NCI-H1105 (cell line): ENCODE results near the gene FRMD4B.
"Not testable (repeated sequence)": the region's sequence is repeated elsewhere in the genome, so short reads cannot be mapped to it uniquely, and the experiment has no call there.

Experiments used
- DNase-seq: peaks from one replicate; lab custom pipeline; 2025; lab: John Stamatoyannopoulos, UW

FRMD4B gene

DNA sequence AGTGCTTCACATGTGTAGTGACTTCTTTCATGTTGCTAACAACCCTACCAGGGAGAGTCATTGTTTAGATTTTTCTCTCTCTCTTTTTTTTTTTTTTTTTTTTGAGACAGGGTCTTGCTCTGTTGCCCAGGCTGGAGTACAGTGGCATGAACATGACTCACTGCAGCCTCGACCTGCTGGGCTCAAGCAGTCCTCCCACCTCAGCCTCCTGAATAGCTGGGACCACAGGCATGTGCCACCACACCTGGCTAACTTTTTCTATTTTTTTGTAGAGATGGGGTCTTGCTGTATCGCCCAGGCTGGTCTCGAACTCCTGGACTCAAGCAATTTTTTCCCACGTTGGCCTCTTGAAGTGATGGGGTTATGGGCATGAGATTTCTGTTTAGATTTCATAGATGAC lies 63.4 kb downstream of the FRMD4B start:
- not testable (repeated sequence) for DNase-seq

DNA sequence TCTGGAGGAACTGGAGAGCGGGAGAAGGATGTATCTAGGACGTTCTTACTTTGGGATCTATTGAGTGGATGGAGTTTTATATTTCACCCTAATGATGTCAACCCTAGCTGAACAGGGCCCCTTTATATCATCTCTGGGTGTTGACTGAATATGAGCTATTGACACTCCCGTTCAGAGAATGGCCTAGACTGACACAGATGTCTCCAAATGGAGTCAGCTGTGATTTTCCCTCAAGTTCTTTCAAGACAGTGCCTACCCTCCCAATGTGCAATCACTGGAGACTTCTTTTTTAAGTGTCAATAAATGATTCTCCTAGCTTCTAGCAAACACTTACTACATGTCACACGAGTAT lies 63.8 kb downstream of the FRMD4B start:
- DNase-seq: no peak

DNA sequence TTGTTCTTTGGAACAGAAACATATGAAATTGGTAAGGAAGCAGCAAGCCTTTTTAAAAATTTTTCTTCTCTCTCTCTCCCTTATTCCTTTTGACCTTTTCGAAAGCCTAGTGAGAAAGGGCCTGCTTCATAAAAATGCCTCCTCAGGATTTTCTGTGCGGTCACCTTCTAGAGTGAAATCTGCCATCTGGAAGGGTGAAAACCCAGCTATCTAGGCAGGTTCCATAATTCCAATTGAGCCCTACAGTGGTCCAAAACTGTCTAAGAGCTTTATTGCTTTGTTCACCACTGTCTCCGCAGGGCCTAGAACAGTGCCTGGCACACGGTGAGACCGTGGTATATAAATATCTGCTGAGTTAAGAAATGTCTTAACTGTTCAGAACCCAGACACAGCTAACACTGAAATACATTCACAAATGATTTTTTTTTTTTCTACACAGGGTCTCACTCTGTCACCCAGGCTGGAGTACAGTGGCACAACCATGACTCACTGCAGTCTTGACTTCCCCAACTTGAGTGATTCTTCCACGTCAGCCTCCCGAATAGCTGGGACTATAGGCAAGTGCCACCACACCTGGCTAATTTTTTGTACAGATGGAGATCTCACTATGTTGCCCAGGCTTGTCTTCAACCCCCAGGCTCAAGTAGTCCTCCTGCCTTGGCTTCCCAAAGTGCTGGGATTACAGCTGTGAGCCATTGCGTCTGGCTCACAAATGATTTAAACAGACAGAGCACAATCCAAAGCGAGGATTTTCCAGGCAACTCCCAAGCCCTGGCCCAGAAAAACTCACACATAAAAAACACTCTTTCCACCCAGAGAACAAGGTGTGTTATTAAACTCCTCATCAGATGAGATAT lies 64.4 kb downstream of the FRMD4B start:
- DNase-seq: no peak

DNA sequence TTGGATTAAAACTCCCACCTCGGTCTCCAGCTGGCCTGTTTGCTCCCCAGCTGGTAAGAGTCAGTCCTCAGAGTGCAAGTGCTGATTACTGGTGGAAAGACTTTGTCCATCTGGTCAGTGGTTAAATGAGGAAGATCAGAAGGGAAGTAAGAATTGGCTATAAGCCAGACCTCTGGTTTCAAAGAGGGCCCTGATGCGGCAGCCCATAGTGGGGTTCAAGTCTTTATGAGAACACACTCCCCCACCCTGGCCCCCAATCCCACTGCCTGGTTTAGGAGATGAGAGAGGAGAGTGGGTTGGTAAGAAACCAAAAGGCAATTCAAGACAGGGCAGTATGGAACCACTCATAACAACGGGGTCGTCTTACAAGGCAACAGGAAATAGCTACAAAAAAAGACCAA lies 65.0 kb downstream of the FRMD4B start:
- DNase-seq: no peak

DNA sequence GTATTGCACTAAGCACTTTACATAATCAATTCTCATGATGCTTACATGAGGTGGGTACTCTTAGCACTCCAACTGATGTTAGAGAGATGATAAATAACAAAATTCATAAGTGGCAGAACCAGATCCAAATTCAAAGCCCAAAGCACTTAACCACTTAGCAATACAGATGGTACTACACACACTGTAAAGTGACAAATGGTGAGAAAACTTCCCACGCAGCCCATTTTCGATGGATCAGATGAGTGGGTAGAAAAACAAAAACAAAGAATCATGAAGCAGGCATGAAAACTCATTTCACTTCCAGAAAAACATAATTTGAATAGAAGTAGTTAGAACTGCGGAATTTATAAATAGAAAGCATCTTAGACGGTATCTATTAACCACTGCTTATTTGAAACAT lies 66.2 kb downstream of the FRMD4B start:
- no peak for DNase-seq

DNA sequence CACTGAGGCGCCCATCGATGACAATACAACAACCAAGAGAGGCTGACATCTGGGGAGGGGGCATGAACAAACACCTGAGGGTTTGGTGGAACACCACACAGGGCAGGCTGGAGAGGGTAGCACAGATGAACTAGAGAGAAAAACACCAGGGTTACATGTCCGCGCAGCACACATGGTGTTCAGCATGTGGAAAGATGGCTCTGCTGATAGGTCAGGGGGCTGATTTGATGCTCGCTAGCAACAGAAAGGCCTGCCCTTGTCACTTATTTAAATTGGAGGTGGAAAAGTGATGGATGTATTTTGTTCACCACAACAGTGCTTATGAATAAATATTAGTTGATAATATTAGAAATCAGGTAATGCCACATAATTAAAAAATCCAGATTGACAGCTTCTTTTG lies 67.5 kb downstream of the FRMD4B start:
- DNase-seq: no peak

DNA sequence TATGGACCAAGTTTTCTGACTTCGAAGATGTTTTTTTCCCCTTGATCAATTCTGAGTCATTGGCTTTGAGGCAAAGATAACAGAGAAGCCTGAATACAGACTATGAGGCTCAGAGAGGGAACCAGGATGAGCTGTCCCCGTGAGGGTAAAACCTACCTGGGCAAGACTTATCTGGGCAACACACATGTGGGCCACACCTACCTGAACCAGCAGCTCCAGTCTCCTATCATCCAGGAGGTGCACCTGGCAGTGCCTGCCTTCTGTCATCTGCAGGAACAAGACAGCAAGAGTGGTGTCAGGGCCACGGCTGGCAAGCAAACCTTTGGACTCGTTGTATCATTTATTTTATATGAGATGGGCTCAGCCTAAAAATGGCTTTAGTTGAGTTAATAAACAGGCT lies 72.6 kb downstream of the FRMD4B start:
- DNase-seq: no peak

DNA sequence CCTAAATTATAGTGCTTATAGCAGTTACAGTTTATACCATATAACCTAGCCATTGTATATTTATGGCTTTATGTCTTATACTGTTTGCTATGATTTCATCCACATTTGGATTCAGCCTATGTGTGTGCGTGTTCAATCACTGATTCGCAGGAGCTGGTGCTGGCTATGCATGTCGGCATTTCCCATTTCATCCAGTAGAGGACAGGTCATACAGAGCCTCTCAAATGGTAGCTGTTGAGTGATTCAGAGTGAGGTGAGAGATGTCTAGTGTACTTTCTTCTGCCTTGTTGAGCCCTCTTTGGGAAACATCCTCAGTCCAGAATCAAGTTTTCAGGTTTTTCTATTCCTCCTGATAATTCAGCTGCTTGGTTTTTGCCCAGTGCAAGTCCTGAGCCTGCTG lies 76.1 kb downstream of the FRMD4B start:
- no peak for DNase-seq

DNA sequence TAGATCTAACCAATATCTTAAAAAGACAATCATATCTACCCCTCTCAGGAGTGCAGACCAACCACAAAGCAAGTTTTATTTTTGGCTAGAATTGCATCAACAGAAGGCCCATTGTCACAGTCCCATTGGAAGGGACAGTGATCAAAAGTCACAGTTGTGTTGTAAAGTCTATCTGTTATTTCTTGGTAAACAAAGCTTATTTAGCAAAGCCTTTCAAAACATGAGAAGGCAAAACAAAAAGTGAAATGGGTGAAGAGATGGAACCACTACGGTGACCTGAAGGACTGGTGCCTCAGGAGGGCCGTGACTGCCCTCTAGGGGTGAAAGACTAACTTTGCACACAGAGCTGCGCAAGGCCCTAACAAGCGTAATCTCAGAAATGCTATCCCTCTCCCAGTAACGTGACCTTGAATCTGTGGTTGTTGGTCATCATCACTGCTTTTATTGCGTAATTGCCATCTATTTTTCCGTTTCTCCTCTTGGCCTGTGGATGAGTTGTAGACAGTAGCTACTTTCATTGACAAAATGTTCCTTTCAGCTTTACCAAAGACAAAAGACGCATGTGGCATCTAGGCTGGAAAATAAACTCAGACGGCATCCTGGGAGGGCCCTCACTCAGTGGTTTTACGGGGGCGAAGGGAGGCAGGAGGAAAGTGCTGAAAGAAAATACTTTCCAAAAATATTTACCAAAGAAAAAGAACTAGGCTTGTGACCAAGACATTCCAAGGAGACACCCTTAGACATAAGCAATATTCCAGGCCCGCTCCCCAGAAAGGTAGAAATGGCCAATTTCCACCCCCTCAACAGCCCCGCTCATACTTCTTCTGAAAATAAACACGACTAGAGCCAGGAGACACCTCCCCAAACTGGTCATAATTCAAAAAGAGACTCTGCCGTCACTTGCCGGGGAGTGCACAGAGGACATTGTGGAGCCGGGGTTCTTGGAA lies 79.4 kb downstream of the FRMD4B start:
- no peak for DNase-seq

DNA sequence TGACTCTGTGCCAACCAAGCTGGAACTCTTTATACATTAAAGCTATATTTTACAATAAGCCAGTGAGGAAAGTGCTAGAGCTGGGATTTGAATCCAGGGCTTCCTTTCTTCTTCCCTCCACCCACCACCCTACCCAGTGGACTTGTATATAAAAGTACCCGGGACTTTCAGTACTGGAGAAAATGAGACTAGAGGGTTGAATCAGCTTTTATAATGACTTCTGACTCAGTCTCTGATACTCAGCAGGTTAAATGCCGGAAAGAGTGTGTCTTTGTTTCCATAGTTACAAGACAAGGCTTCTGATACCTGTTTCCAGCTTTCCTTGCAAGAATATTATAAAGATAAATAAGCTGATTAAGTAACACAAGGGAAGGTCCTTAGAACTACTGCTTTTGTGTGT lies 80.9 kb downstream of the FRMD4B start:
- DNase-seq: no peak

DNA sequence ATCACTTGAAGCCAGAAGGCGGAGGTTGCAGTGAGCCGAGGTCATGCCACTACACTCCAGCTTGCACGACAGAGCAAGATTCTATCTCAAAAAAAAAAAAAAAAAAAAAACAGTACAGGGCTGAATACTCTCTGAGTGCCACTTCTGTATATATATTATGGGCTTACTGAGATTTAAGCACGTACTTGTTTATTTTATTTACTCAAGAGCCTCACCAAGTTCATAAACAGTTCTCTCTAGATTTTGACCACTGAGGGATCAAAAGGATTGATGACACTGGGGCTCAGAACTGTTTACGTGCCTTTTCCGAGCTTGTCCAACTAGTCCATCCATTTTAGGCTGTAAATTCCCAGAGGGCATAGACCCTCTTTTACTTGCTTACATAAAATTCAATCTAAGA lies 81.5 kb downstream of the FRMD4B start:
- DNase-seq: no peak

DNA sequence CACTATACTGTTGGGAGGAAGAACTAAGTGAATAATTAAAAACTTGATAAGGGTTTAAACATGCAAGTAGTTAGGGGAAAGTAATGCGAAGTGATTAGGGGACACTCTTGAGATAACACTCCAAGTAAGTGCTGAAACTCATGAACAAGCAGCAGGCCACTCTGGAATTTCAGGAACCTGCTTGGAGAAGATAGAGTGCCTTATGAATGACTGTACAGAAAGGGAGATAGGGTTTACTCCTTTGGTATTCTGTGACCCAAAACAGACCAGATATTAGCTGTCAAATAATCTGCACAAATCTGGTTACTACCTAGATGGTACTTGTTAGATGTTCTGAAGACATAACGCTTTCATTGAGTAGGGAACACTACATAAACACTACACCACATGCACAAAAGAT lies 85.6 kb downstream of the FRMD4B start:
- DNase-seq: no peak

DNA sequence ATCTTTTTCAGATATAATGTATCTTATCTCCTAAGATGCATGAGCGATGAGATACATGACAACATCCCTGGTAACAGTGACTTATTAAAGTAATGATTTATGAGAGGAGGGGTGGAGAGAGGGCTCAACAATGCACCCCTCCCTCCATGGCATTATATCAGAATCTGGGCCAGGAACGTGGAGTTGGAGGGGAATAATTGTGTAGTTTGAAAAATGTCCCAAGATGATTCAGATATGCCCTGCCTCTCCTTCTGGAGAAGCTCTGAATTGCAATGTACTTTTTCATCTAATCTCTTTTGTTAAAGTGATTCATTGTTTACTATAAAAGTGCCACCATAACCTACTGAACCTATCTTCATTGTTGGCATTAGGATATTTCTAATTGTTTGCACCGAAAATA lies 86.5 kb downstream of the FRMD4B start:
- no peak for DNase-seq

DNA sequence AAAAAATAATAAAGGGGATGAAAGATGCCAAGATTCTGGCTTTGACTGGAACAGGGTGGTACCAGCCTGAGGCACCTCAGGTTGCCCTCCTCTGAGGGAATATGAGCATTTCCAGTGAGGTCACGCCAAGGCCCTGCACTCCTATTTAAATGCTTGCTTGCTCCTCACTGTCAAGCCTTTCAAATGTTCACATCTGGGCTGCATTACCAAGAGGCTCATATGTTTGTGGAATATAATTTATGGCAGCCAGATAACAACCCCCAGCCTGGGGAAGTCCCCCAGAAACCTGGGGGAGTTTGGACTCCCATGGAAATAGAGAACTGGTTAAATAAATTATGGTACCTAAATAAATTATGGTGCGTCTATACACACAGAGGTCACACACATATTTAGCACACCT lies 88.4 kb downstream of the FRMD4B start:
- DNase-seq: no peak

DNA sequence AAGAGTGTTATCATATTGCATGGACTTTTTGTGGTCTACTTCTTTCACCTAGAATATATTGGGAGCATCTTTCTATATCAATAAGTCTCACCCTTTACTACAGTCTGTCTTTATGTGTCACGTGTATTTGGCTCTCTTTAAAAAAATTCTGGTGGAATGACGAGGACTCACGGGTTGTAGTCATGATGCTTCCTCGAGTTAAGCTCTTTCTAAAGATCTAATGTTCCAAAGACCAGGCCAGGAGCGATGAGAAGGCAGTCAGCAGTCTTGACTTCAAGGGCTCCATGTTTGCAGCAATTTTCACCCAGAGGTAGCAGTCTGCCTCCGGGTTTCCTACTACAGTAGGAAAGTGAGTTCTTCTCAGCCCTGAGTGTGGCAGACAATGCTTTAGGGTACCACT lies 88.9 kb downstream of the FRMD4B start:
- no peak for DNase-seq

DNA sequence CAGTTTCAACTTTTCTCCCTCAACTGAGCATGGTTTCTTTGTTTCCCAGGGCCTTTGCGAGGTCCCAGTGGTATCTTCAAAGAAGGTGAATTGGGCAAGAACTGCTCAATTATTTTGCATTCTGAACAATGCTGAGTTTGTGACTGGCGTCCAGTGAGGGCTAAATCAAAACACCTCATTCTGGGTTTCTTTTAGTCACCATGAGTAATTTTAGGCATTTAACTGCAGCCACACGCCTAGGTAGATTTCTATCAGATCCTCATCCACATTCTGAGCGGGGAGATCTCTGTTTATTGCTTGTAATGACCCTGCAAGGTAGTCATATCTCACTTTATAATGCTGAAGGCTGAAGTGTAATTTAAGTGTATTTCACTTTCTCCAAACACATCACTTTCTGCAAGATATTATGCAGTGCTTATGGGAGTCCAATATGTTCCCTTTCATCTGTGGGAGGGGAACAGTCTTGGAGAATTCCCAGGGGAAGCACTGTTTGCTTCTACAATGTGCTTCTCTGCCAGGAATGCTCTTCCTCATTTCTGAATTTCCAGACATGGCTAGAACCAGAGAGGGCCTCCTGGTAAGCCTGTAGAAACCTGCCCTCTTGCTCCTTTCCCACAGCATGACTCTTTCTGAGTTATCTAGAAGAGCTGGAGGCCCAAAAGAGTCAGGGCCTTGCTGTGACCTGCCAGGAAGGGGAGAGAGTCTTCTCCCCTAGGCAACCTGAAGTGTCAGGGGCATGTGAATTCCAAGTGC lies 91.7 kb downstream of the FRMD4B start:
- DNase-seq: no peak

DNA sequence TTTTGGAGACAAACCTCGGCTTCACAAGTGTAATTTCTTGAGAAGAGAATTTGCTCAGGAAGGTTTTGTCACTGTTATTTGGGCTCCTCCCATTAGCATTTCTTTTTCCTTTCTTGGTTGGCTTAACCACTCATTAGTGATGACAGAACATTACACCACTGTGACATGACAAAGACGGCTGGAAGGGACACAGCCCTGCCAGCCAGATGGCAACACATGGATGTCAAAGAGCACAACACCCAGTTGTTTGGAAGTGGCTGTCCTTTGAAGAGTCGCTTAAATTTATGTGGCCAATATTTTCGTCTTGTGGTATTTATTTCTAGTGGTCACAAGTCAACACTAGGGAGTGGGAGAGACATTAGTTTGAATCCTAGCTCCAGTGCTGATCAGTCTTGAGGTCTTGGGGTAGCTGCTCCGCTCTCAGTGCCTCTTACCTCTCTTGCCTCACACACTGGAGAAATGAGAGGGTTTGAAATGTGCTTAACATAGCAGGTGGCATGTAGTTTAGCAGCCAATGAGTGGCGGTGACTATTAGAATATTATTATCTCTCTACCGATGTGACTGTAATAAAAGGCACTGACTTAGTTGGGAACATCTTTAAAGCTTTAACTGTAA lies 92.8 kb downstream of the FRMD4B start:
- no peak for DNase-seq

DNA sequence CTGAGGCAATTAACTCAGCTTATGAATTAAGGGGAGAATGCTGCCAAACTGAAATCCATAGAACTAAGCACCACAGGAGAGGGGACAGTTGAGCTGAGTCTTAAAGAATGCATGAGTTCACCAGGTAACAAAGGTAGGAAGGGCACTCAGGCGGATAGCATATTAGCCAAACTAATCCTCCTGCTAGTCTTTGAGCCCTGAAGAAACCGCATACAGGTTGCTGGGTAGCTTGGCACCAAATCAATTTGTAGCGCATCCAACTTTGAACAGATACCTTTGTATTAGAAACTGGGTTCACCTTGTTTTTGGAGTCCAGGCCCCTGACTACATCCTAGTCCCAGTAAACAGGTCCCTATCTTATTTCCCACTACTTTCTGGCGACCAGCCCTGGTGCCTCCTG lies 93.7 kb downstream of the FRMD4B start:
- no peak for DNase-seq

DNA sequence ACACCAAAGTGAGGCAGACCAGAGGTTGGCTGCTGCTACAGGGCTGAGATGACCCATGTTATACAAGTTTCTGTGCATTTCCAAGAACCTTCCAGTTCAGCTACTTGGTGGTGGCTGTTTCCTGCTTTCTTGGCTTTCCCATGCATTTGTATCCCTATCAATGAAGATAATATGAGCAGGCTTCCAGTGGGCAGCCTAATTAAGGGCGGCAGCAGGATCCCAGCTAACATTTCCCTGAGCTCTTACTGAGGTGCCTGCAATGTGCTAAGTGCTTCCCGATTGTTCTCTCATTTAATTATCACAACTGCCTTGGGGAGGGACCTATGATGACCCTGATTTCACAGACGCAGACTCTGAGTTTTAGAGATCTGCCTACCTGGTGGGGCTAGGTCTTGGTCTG lies 95.5 kb downstream of the FRMD4B start:
- no peak for DNase-seq

DNA sequence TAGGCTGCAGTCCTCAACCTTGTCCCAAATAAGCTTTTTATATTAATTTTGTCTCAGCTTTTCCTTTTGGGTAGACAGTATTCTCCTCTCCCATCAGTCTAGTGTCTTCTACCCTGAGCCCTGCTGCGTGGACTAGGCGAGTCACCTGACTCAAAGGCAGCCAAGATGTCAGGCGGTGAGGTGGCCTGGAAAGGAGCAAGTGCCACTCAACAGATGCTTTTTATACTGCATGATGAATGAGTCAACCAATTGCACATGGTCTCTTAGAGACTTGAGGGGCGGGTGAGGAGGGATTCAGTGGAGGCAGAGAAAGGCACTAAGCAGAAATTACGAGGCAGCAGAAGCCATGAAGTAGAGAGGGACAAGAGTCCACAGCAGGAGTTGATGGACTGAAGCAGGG lies 95.9 kb downstream of the FRMD4B start:
- DNase-seq: no peak

DNA sequence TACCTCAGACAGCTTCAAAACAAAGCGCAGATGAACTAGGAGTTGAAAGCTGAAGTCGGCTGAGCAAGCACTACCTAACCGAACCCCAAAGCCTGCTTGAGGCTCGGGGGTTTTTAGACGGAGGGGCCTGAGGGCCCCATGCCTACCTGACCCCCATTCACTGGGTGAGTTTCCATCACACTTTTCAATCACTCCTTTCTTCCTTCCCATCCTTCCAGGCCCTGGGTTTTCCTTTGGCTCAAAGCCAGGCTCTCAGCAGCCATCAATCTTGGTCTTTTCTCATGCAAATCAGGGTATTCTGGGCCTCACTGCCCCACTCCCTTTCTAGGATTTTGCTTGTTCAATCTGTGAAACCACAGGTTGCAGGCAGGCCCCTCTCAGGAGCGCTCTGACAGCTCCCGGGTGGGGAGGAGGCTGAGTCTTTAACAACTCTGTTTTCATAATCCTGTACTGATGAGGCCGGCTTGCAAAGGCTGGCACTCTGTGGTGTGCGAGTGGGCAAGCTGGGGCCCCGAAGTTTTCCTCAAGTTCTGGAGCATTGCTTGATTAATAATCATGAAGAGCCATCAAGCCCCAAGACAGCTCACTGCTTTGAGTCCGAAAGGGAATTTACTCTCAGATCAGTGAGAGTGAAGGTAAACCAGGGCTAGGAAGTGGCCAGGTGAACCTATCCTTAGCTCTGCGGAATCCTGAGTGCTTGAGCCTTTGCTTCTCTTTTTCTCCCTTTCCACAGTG lies 97.6 kb downstream of the FRMD4B start:
- DNase-seq: no peak
